Kidney epithelial cell (primary cell): ENCODE measurements around the gene RBM44. TPM values are rescaled to one million over a fixed set of nuclear protein-coding genes. Genes with fewer than 3 reads are reported as not detected.

Experiments
- DNase-seq: peaks from one replicate; pipeline ENCODE4 v3.0.0-alpha.2; 2010; ENCODE audit warnings: low read depth
- H3K27me3 ChIP-seq: 2 replicates; pipeline ENCODE4 v1.6.0; 2011; ENCODE audit warnings: low read length; ENCODE audit not compliant: control insufficient read depth, insufficient read depth
- H3K36me3 ChIP-seq: 2 replicates; pipeline ENCODE4 v1.5.1; 2011; ENCODE audit warnings: low read length; ENCODE audit not compliant: control insufficient read depth, insufficient read depth
- H3K4me3 ChIP-seq: 2 replicates; pipeline ENCODE4 v1.5.1; 2011; ENCODE audit warnings: low read depth, mild to moderate bottlenecking, control low read depth, low read length
- CTCF ChIP-seq: IDR thresholded peaks from 2 replicates; pipeline ENCODE4 v1.5.1; 2011; ENCODE audit warnings: mild to moderate bottlenecking, moderate library complexity, low read length, control low read depth, inconsistent platforms; ENCODE audit not compliant: insufficient read depth, poor library complexity, severe bottlenecking
- total RNA-seq: library from RNA; depleted of rRNA; stranded (reverse); fragments of >200 nt; gene quantifications from 2 replicates; pipeline ENCODE4 v1.2.3, GENCODE V29; 2015

RBM44 gene
- total RNA-seq, 1 donor from 2014 or later: 0.50 TPM

DNA sequence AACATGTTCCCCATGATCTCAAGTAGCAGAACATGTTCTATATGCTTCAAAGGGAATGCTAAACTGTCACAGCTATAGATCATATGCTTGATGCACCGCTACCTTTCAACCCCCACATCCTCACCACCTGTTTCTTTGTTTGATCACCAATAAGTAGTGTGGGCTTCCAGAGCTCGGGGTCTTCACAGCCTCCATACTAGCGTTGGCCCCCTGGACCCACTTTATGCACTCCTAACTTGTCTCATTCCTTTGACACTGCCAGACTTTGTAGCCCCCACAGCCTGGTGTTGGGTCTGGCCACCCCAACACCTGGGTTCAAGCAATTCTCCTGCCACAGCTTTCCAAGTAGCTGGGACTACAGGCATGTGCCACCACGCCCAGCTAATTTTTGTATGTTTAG, 11.6 kb upstream of the RBM44 start:
- no peak overlapping the region for H3K4me3 ChIP-seq
- no peak for DNase-seq
- H3K27me3 ChIP-seq: no peaks in the 10 kb centered on the region
- no peaks in the 10 kb centered on the region for H3K36me3 ChIP-seq
- TF ChIP-seq CTCF: no peak

DNA sequence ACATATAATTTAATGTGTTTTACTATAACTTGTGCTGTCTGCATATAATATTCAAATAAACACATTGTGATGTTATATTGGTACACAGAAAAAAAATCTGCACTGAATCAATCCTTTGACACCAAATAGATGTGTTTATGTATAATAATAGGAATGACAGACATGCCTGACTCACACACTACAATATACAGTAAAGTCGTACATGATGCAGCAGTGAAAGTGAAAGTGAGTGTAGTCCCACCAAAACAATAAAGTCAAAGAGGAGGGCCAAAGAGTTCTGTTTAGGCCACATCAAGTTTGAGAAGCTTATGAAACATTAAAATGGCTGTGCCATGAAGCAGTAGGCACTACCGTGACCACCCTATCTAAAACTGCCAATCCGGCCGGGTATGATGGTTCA, 8.2 kb upstream of the RBM44 start:
- Histone ChIP-seq H3K4me3 (no peak overlapping the region), H3K27me3 (no peaks in the 10 kb centered on the region), H3K36me3 (no peaks in the 10 kb centered on the region)
- no peak for DNase-seq
- TF ChIP-seq CTCF: no peak

DNA sequence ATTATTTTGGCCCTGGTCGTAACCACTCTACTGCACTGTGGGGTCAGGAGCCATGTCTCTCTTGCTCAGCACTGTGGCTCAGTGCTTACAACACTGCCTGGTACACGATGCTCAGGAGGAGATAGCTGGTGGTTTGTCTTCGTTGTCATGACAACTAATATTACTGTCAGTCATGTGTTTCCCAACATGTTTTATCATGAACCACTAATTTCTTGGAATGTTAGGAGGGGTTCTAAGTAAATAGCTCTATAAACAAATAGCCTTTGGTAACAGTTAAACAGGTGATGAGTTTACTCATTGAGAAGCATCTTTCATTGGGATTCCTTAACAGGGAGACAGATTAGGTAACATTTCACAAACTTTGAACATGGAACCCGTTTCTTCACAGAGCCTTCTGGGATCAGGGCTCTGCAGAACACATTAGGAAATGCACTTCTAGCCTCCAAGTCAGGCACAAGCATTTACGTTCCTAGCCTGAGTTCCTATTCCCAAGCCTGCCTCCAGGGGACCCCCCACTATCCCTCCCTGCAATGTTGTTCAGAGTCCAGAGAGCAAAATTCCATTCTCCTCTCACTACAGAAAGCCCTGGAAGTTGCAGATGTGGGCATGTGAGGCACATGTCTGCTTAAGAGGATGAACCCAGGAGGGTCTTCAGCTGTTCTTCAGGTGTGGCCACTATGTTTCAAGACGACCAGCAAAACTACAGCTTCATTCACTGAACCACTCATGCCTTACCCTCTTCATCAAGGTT, 6.4 kb upstream of the RBM44 start:
- TF ChIP-seq CTCF: peak; percentile 20
- no peaks in the 10 kb centered on the region for H3K36me3 ChIP-seq
- no peak for DNase-seq
- H3K4me3 ChIP-seq: no peak overlapping the region
- H3K27me3 ChIP-seq: no peaks in the 10 kb centered on the region

DNA sequence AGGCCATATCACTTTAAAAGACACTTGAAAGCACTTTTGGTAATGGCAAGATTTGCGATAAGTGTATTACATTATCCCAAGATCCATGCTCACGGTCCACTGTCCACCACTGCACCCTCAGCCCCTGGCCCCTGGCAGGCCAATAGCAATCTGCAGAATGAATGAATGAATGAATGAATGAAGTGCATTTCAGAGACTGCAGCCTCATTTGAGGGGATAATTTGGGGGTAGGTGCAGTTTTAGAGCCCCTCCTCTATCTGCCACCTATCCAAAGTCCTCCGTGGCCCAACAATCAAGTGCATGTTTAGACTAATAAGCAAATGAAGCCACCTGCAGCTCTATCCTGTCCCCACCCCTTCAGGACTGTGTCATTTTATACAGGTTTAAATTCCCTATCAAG, 1.3 kb upstream of the RBM44 start:
- no peak for TF ChIP-seq CTCF
- Histone ChIP-seq H3K27me3 (no peaks in the 10 kb centered on the region), H3K4me3 (no peak overlapping the region), H3K36me3 (no peaks in the 10 kb centered on the region)
- DNase-seq: no peak

- no peaks in the 10 kb centered on the region for H3K36me3 ChIP-seq
- H3K27me3 ChIP-seq: no peaks in the 10 kb centered on the region
- no peak for TF ChIP-seq CTCF
- no peak overlapping the region for H3K4me3 ChIP-seq
- DNase-seq: no peak
Observed at GRCh38 chr2:237799060-237799428, 465 bp downstream of the RBM44 start.

DNA sequence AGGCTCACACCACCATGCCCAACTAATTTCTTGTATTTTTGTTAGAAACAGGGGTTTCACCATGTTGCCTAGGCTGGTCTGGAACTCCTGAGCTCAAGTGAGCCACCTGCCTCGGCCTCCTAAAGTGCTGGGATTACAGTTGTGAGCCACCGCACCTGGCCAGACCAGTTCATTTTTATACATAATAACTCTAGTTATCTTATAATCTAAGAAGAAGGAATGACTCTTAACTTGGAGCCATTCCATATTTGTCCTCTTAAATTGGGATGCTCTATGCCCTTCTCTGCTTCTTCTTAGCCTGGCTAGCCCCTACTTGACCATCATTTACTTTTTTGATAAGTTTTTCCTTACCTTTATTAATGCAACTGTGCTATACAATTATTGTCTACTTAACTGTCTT, 2.9 kb downstream of the RBM44 start:
- no peak for TF ChIP-seq CTCF
- no peak overlapping the region for H3K4me3 ChIP-seq
- no peaks in the 10 kb centered on the region for H3K36me3 ChIP-seq
- DNase-seq: no peak
- no peaks in the 10 kb centered on the region for H3K27me3 ChIP-seq
